ENCODE data around the gene TMEM255B. TPM values are rescaled to one million over a fixed set of nuclear protein-coding genes. Genes with fewer than 3 reads are reported as not detected.

The TMEM255B gene
- total RNA-seq, 2 experiments from 2014 or later: 1.3 to 1.8 TPM

- H3K4me1 Mint-ChIP-seq: peaks cover 13% of the 10 kb centered on the region
- H3K27me3 Mint-ChIP-seq: peaks cover 44% of the 10 kb centered on the region
- H3K9me3 Mint-ChIP-seq: peaks cover 13% of the 10 kb centered on the region
- H3K36me3 Mint-ChIP-seq (ENCODE audit: low read depth): no peaks in the 10 kb centered on the region
- ChIA-PET POLR2A (no interaction called here), CTCF (no interaction called here)
- no peak overlapping the region for H3K4me3 Mint-ChIP-seq
- no peak for DNase-seq
- no peak overlapping the region for H3K27ac Mint-ChIP-seq
These were observed 102.5 kb downstream of the TMEM255B start for GRCh38 chr13:113861433-113862030.

GRCh38 chr13:113862191-113862930 is 103.3 kb downstream of the TMEM255B start:
- Mint-ChIP-seq H3K4me1 (peaks cover 13% of the 10 kb centered on the region), H3K27me3 (peaks cover 45% of the 10 kb centered on the region), H3K27ac (no peak overlapping the region), H3K4me3 (peak overlapping the region; percentile 61), H3K9me3 (peaks cover 13% of the 10 kb centered on the region), H3K36me3 (ENCODE audit: low read depth) (no peaks in the 10 kb centered on the region)
- no peak for DNase-seq
- POLR2A ChIA-PET: no interaction called here
- CTCF ChIA-PET: interaction anchor here (1.5 kb wide), 1 partner anchor 32 kb away, joined by 4 read pairs; no protein-coding TSS in a partner anchor

GRCh38 chr13:113862931-113863523 is 104.0 kb downstream of the TMEM255B start:
- Mint-ChIP-seq H3K9me3 (peaks cover 13% of the 10 kb centered on the region), H3K4me3 (peak overlapping the region; percentile 49), H3K27me3 (peaks cover 47% of the 10 kb centered on the region), H3K27ac (no peak overlapping the region), H3K36me3 (ENCODE audit: low read depth) (no peaks in the 10 kb centered on the region), H3K4me1 (peaks cover 13% of the 10 kb centered on the region)
- ChIA-PET CTCF (interaction anchor here (1.5 kb wide), 1 partner anchor 33 kb away, joined by 4 read pairs; no protein-coding TSS in a partner anchor), POLR2A (no interaction called here)
- DNase-seq: no peak

- H3K4me1 Mint-ChIP-seq: peaks cover 13% of the 10 kb centered on the region
- DNase-seq: no peak
- peaks cover 9% of the 10 kb centered on the region for H3K9me3 Mint-ChIP-seq
- POLR2A ChIA-PET: no interaction called here
- H3K4me3 Mint-ChIP-seq: peak within 1 kb of the TSS; percentile 49
- no peak within 1 kb of the TSS for H3K27ac Mint-ChIP-seq
- CTCF ChIA-PET: interaction anchor here (1.5 kb wide), 1 partner anchor 34 kb away, joined by 4 read pairs; no protein-coding TSS in a partner anchor
- H3K36me3 Mint-ChIP-seq (ENCODE audit: low read depth): no peaks in the 10 kb centered on the region
- H3K27me3 Mint-ChIP-seq: peaks cover 50% of the 10 kb centered on the region
These were observed 104.7 kb downstream of the TMEM255B start, which contains the start of gene GAS6 for GRCh38 chr13:113863524-113864272. TSS of gene GAS6 (minus strand) at chr13:113864076. CDS start at chr13:113863920, 156 bp downstream.

- Mint-ChIP-seq H3K9me3 (peaks cover 2% of the 10 kb centered on the region), H3K36me3 (ENCODE audit: low read depth) (no peaks in the 10 kb centered on the region), H3K4me1 (peaks cover 13% of the 10 kb centered on the region), H3K4me3 (peak overlapping the region; percentile 30), H3K27me3 (peaks cover 54% of the 10 kb centered on the region), H3K27ac (no peak overlapping the region)
- CTCF ChIA-PET: no interaction called here
- DNase-seq: no peak
- POLR2A ChIA-PET: no interaction called here
These were observed 105.4 kb downstream of the TMEM255B start for GRCh38 chr13:113864273-113864890.

GRCh38 chr13:113865427-113865826 is 106.4 kb downstream of the TMEM255B start:
- H3K9me3 Mint-ChIP-seq: no peaks in the 10 kb centered on the region
- H3K36me3 Mint-ChIP-seq (ENCODE audit: low read depth): no peaks in the 10 kb centered on the region
- no peak overlapping the region for H3K4me3 Mint-ChIP-seq
- no peak overlapping the region for H3K27ac Mint-ChIP-seq
- ChIA-PET POLR2A (no interaction called here), CTCF (no interaction called here)
- no peak for DNase-seq
- peaks cover 59% of the 10 kb centered on the region for H3K27me3 Mint-ChIP-seq
- peaks cover 13% of the 10 kb centered on the region for H3K4me1 Mint-ChIP-seq

Other genes starting within 250 kb of the TMEM255B start
- gene TFDP1, start 174.5 kb upstream of the TMEM255B start, total RNA-seq: 100 to 1,000 TPM; 152 to 153 TPM
- not detected for gene ATP4B, start 101.0 kb upstream of the TMEM255B start, total RNA-seq
- gene GRK1, start 92.0 kb upstream of the TMEM255B start, total RNA-seq: under 1 TPM in 1 of 2 experiments, not detected in 1; 0.19 TPM
- gene GAS6, start 104.8 kb downstream of the TMEM255B start, total RNA-seq: under 1 TPM; 0.82 to 0.92 TPM
- 1 to 10 TPM; 7.3 to 9.8 TPM for gene C13orf46, start 214.8 kb downstream of the TMEM255B start, total RNA-seq